SK-N-SH treated with all-trans-retinoic acid at 6 μM for 48 hours (cell line): ENCODE data around the gene SEC24C.

Source experiments
- ATAC-seq: fragments of 200-7000 bp; cut with Tn5 transposase; 3 replicates; pipeline ENCODE4 v1.9.1; 2020; ENCODE audit warnings: mild to moderate bottlenecking, moderate library complexity
- ARNTL ChIP-seq: fragments of 450-650 bp; formaldehyde crosslinking; IDR thresholded peaks from 2 replicates; pipeline ENCODE4 v1.5.0; 2020; ENCODE audit warnings: low read depth, mild to moderate bottlenecking, moderate library complexity, borderline replicate concordance
- BACH2 ChIP-seq: fragments of 250-450 bp; sonication (Bioruptor Pico); IDR thresholded peaks from 2 replicates; pipeline ENCODE4 v1.9.0; 2021; ENCODE audit warnings: mild to moderate bottlenecking, borderline replicate concordance
- CSDC2 ChIP-seq: fragments of 250-450 bp; sonication (Bioruptor Pico); IDR thresholded peaks from 2 replicates; pipeline ENCODE4 v1.5.0; 2020; ENCODE audit warnings: mild to moderate bottlenecking, moderate library complexity
- ESRRG ChIP-seq: fragments of 250-450 bp; sonication (Bioruptor Pico); IDR thresholded peaks from 2 replicates; pipeline ENCODE4 v1.6.1; 2021; ENCODE audit warnings: mild to moderate bottlenecking
- GLIS3 ChIP-seq: fragments of 250-450 bp; sonication (Bioruptor Pico); IDR thresholded peaks from 2 replicates; pipeline ENCODE4 v1.5.0; 2020; ENCODE audit warnings: mild to moderate bottlenecking, moderate library complexity
- ISL1 ChIP-seq: fragments of 250-450 bp; sonication (Bioruptor Pico); IDR thresholded peaks from 2 replicates; pipeline ENCODE4 v2.1.2; 2022; ENCODE audit warnings: mild to moderate bottlenecking, moderate library complexity
- OSR1 ChIP-seq: fragments of 250-450 bp; sonication (Bioruptor Pico); IDR thresholded peaks from 2 replicates; pipeline ENCODE4 v1.8.0; 2022; ENCODE audit warnings: moderate library complexity, mild to moderate bottlenecking, inconsistent platforms
- POU6F1 ChIP-seq: fragments of 250-450 bp; sonication (Bioruptor Pico); IDR thresholded peaks from 2 replicates; pipeline ENCODE4 v1.8.0; 2021; ENCODE audit warnings: low read depth, mild to moderate bottlenecking, moderate library complexity, borderline replicate concordance
- PPARA ChIP-seq: fragments of 250-450 bp; sonication (Bioruptor Pico); IDR thresholded peaks from 2 replicates; pipeline ENCODE4 v1.5.0; 2020; ENCODE audit warnings: mild to moderate bottlenecking, borderline replicate concordance
- SNAI2 ChIP-seq: fragments of 250-450 bp; sonication (Bioruptor Pico); IDR thresholded peaks from 2 replicates; pipeline ENCODE4 v1.5.0; 2020; ENCODE audit warnings: mild to moderate bottlenecking, moderate library complexity
- TCF4 ChIP-seq: fragments of 250-450 bp; sonication (Bioruptor Pico); IDR thresholded peaks from 2 replicates; pipeline ENCODE4 v1.8.0; 2021; ENCODE audit warnings: mild to moderate bottlenecking, moderate library complexity, borderline replicate concordance
- TOX ChIP-seq: fragments of 250-450 bp; sonication (Bioruptor Pico); IDR thresholded peaks from 2 replicates; pipeline ENCODE4 v1.8.0; 2021; ENCODE audit warnings: mild to moderate bottlenecking, moderate library complexity, borderline replicate concordance
- ZC3H10 ChIP-seq: fragments of 250-450 bp; sonication (Bioruptor Pico); IDR thresholded peaks from 2 replicates; pipeline ENCODE4 v1.5.1; 2021; ENCODE audit warnings: mild to moderate bottlenecking, moderate library complexity
- ZFP3 ChIP-seq: fragments of 250-450 bp; sonication (Bioruptor Pico); IDR thresholded peaks from 2 replicates; pipeline ENCODE4 v1.5.0; 2020; ENCODE audit warnings: mild to moderate bottlenecking, moderate library complexity
- ZFP30 ChIP-seq: fragments of 450-650 bp; formaldehyde crosslinking; IDR thresholded peaks from 2 replicates; pipeline ENCODE4 v1.5.0; 2022; ENCODE audit warnings: mild to moderate bottlenecking, moderate library complexity
- ZNF565 ChIP-seq: fragments of 450-650 bp; formaldehyde crosslinking; conservative IDR thresholded peaks from 2 replicates; pipeline ENCODE4 v1.5.0; 2020; ENCODE audit warnings: low read depth, mild to moderate bottlenecking, moderate library complexity
- ZNF70 ChIP-seq: fragments of 450-650 bp; formaldehyde crosslinking; IDR thresholded peaks from 2 replicates; pipeline ENCODE4 v1.5.0; 2020; ENCODE audit warnings: mild to moderate bottlenecking, moderate library complexity
- ZNF8 ChIP-seq: fragments of 450-650 bp; formaldehyde crosslinking; IDR thresholded peaks from 2 replicates; pipeline ENCODE4 v1.5.0; 2020; ENCODE audit warnings: mild to moderate bottlenecking, moderate library complexity
- TF ChIP-seq, protein P1 (sequence below): fragments of 250-450 bp; sonication (Bioruptor Pico); IDR thresholded peaks from 2 replicates; pipeline ENCODE4 v1.5.0; 2020; ENCODE audit warnings: mild to moderate bottlenecking, moderate library complexity
- TF ChIP-seq, protein P2 (sequence below): fragments of 250-450 bp; sonication (Bioruptor Pico); IDR thresholded peaks from 2 replicates; pipeline ENCODE4 v1.5.1; 2020; ENCODE audit warnings: low read depth, mild to moderate bottlenecking, moderate library complexity
- TF ChIP-seq, protein P3 (sequence below): fragments of 250-450 bp; sonication (Bioruptor Pico); IDR thresholded peaks from 2 replicates; pipeline ENCODE4 v1.8.0; 2020; ENCODE audit warnings: mild to moderate bottlenecking, moderate library complexity, borderline replicate concordance
- TF ChIP-seq, protein P4 (sequence below): fragments of 250-450 bp; sonication (Bioruptor Pico); IDR thresholded peaks from 2 replicates; pipeline ENCODE4 v1.5.1; 2021; ENCODE audit warnings: mild to moderate bottlenecking, moderate library complexity

The SEC24C gene

DNA sequence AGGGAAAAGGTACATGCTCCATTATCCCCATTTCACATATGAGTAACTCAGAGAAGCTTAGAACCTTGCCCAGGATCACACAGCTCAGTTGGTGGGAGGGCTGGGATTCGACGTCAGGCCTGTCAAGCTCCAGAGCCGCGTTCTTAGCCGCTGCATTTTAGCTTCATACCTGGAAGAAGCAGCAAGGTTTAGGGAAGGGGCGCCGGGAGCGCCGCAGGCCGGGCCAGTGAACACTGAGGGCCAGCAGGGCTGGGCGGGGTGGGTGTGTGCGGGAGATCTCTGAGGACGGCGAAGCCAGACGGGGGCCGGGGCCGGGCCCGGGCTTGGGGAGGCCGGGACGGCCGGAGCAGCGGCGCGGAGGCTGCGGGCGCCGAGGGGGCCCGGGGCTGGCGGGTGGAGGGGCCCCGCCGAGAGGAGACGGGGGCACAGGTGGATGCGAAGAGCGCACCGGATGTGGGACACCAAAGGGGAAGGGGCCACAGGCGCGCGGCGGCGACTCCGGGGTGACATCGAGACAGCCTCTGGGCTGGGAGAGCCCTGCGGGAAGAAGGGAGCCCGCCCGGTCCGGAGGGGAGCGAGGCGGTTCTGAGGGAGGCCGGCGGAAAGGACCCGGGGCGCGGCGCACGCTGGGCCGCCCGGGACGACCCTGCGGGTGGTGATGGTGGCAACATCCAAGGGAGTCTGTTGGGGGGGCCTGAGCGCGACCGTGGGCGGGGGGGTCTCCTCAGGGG lies 66.7 kb downstream of the SEC24C start:
- ATAC-seq = peak; percentile 35
- no peak for TF ChIP-seq CSDC2 (CRISPR knock-in tag)
- TF ChIP-seq TOX = no peak
- TF ChIP-seq GLIS3 = no peak
- no peak for TF ChIP-seq ZC3H10 (CRISPR knock-in tag)
- TF ChIP-seq, protein P1, sequence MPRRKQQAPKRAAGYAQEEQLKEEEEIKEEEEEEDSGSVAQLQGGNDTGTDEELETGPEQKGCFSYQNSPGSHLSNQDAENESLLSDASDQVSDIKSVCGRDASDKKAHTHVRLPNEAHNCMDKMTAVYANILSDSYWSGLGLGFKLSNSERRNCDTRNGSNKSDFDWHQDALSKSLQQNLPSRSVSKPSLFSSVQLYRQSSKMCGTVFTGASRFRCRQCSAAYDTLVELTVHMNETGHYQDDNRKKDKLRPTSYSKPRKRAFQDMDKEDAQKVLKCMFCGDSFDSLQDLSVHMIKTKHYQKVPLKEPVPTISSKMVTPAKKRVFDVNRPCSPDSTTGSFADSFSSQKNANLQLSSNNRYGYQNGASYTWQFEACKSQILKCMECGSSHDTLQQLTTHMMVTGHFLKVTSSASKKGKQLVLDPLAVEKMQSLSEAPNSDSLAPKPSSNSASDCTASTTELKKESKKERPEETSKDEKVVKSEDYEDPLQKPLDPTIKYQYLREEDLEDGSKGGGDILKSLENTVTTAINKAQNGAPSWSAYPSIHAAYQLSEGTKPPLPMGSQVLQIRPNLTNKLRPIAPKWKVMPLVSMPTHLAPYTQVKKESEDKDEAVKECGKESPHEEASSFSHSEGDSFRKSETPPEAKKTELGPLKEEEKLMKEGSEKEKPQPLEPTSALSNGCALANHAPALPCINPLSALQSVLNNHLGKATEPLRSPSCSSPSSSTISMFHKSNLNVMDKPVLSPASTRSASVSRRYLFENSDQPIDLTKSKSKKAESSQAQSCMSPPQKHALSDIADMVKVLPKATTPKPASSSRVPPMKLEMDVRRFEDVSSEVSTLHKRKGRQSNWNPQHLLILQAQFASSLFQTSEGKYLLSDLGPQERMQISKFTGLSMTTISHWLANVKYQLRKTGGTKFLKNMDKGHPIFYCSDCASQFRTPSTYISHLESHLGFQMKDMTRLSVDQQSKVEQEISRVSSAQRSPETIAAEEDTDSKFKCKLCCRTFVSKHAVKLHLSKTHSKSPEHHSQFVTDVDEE (CRISPR knock-in tag) = no peak
- no peak for TF ChIP-seq ARNTL
- TF ChIP-seq ZFP30 (CRISPR knock-in tag) = no peak
- TF ChIP-seq BACH2 (CRISPR knock-in tag) = no peak
- no peak for TF ChIP-seq SNAI2 (CRISPR knock-in tag)
- no peak for TF ChIP-seq OSR1 (CRISPR knock-in tag)
- no peak for TF ChIP-seq ZNF70
- TF ChIP-seq ESRRG (CRISPR knock-in tag) = no peak
- no peak for TF ChIP-seq POU6F1 (CRISPR knock-in tag)
- TF ChIP-seq PPARA (CRISPR knock-in tag) = no peak
- no peak for TF ChIP-seq ZNF565 (CRISPR knock-in tag)
- TF ChIP-seq, protein P2, sequence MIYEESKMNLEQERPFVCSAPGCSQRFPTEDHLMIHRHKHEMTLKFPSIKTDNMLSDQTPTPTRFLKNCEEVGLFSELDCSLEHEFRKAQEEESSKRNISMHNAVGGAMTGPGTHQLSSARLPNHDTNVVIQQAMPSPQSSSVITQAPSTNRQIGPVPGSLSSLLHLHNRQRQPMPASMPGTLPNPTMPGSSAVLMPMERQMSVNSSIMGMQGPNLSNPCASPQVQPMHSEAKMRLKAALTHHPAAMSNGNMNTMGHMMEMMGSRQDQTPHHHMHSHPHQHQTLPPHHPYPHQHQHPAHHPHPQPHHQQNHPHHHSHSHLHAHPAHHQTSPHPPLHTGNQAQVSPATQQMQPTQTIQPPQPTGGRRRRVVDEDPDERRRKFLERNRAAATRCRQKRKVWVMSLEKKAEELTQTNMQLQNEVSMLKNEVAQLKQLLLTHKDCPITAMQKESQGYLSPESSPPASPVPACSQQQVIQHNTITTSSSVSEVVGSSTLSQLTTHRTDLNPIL (CRISPR knock-in tag) = no peak
- no peak for TF ChIP-seq ISL1
- TF ChIP-seq, protein P3, sequence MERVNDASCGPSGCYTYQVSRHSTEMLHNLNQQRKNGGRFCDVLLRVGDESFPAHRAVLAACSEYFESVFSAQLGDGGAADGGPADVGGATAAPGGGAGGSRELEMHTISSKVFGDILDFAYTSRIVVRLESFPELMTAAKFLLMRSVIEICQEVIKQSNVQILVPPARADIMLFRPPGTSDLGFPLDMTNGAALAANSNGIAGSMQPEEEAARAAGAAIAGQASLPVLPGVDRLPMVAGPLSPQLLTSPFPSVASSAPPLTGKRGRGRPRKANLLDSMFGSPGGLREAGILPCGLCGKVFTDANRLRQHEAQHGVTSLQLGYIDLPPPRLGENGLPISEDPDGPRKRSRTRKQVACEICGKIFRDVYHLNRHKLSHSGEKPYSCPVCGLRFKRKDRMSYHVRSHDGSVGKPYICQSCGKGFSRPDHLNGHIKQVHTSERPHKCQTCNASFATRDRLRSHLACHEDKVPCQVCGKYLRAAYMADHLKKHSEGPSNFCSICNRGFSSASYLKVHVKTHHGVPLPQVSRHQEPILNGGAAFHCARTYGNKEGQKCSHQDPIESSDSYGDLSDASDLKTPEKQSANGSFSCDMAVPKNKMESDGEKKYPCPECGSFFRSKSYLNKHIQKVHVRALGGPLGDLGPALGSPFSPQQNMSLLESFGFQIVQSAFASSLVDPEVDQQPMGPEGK = no peak
- no peak for TF ChIP-seq TCF4
- TF ChIP-seq ZNF8 = no peak

GRCh38 chr10:73812657-73813056 lies 68.5 kb downstream of the SEC24C start:
- no peak for ATAC-seq
- TF ChIP-seq, protein P3 = no peak
- TF ChIP-seq ZFP30 (CRISPR knock-in tag) (no peak), ZNF70 (no peak), TCF4 (no peak), SNAI2 (CRISPR knock-in tag) (no peak), BACH2 (CRISPR knock-in tag) (no peak), ZC3H10 (CRISPR knock-in tag) (no peak), OSR1 (CRISPR knock-in tag) (no peak), ESRRG (CRISPR knock-in tag) (no peak), ZFP3 (CRISPR knock-in tag) (no peak)
- TF ChIP-seq, protein P1 (CRISPR knock-in tag) = no peak
- TF ChIP-seq, protein P4, sequence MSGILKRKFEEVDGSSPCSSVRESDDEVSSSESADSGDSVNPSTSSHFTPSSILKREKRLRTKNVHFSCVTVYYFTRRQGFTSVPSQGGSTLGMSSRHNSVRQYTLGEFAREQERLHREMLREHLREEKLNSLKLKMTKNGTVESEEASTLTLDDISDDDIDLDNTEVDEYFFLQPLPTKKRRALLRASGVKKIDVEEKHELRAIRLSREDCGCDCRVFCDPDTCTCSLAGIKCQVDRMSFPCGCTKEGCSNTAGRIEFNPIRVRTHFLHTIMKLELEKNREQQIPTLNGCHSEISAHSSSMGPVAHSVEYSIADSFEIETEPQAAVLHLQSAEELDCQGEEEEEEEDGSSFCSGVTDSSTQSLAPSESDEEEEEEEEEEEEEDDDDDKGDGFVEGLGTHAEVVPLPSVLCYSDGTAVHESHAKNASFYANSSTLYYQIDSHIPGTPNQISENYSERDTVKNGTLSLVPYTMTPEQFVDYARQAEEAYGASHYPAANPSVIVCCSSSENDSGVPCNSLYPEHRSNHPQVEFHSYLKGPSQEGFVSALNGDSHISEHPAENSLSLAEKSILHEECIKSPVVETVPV = no peak
- TF ChIP-seq, all 23 proteins: peak for 0
